H9 (cell line): ENCODE results near the gene DUSP2. TPM values are rescaled to one million over a fixed set of nuclear protein-coding genes. Genes with fewer than 3 reads are reported as not detected.

ENCODE experiments used
- DNase-seq: peaks from one replicate; pipeline ENCODE4 v3.0.0-alpha.2; 2017
- H2AFZ ChIP-seq: one replicate; pipeline ENCODE4 v1.6.1; 2013; ENCODE audit warnings: mild to moderate bottlenecking, low read length, control low read depth, moderate library complexity
- H2AK5ac ChIP-seq: 2 replicates; pipeline ENCODE4 v1.6.1; 2013; ENCODE audit warnings: low read length, control low read depth, mixed read lengths; ENCODE audit not compliant: insufficient read length
- H2BK120ac ChIP-seq: one replicate; pipeline ENCODE4 v1.6.1; 2013; ENCODE audit warnings: low read depth, mild to moderate bottlenecking, low read length, control low read depth, inconsistent platforms; ENCODE audit not compliant: poor library complexity, severe bottlenecking
- H2BK12ac ChIP-seq: 2 replicates; pipeline ENCODE4 v1.6.1; 2013; ENCODE audit warnings: low read length, control low read depth, mixed read lengths, low read depth; ENCODE audit not compliant: insufficient read length
- H2BK15ac ChIP-seq: 2 replicates; pipeline ENCODE4 v1.6.1; 2013; ENCODE audit warnings: low read depth, low read length, control low read depth
- H2BK20ac ChIP-seq: one replicate; pipeline ENCODE4 v1.6.1; 2013; ENCODE audit warnings: low read depth, mild to moderate bottlenecking, low read length, control low read depth, inconsistent platforms; ENCODE audit not compliant: poor library complexity, severe bottlenecking
- H2BK5ac ChIP-seq: 2 replicates; pipeline ENCODE4 v1.6.1; 2013; ENCODE audit warnings: low read length, control low read depth, mixed read lengths; ENCODE audit not compliant: insufficient read length
- H3K14ac ChIP-seq: 2 replicates; pipeline ENCODE4 v1.6.1; 2013; ENCODE audit warnings: low read length, control low read depth; ENCODE audit not compliant: insufficient read depth
- H3K18ac ChIP-seq: 2 replicates; pipeline ENCODE4 v1.6.1; 2013; ENCODE audit warnings: low read depth, mild to moderate bottlenecking, mixed read lengths, low read length, control low read depth; ENCODE audit not compliant: insufficient read length
- H3K23ac ChIP-seq: 2 replicates; pipeline ENCODE4 v1.6.1; 2013; ENCODE audit warnings: low read length, control low read depth, mixed read lengths, low read depth; ENCODE audit not compliant: insufficient read length
- H3K23me2 ChIP-seq: 2 replicates; pipeline ENCODE4 v1.6.1; 2013; ENCODE audit warnings: low read depth, mild to moderate bottlenecking, mixed read lengths, low read length, control low read depth; ENCODE audit not compliant: insufficient read length, poor library complexity, severe bottlenecking
- H3K27ac ChIP-seq: 2 replicates; pipeline ENCODE4 v1.5.1; 2013; ENCODE audit warnings: low read length, control low read depth, mixed read lengths, low read depth; ENCODE audit not compliant: insufficient read length
- H3K27me3 ChIP-seq: 2 replicates; pipeline ENCODE4 v1.6.1; 2013; ENCODE audit warnings: low read length, control low read depth, inconsistent platforms; ENCODE audit not compliant: insufficient read depth
- H3K4ac ChIP-seq: 2 replicates; pipeline ENCODE4 v1.6.1; 2013; ENCODE audit warnings: low read depth, mild to moderate bottlenecking, control low read depth, inconsistent platforms, low read length, moderate library complexity
- H3K4me1 ChIP-seq: 2 replicates; pipeline ENCODE4 v1.6.1; 2013; ENCODE audit warnings: low read length, control low read depth, inconsistent platforms; ENCODE audit not compliant: insufficient read depth
- H3K4me2 ChIP-seq: 2 replicates; pipeline ENCODE4 v1.6.1; 2013; ENCODE audit warnings: low read length, control low read depth, mixed read lengths; ENCODE audit not compliant: insufficient read length, insufficient read depth
- H3K56ac ChIP-seq: 2 replicates; pipeline ENCODE4 v1.6.1; 2013; ENCODE audit warnings: low read depth, mild to moderate bottlenecking, mixed read lengths, low read length, control low read depth; ENCODE audit not compliant: insufficient read length
- H3K79me1 ChIP-seq: 2 replicates; pipeline ENCODE4 v1.6.1; 2013; ENCODE audit warnings: low read depth, mild to moderate bottlenecking, moderate library complexity, low read length, control low read depth, inconsistent platforms; ENCODE audit not compliant: insufficient read depth, poor library complexity, severe bottlenecking
- H3K79me2 ChIP-seq: 2 replicates; pipeline ENCODE4 v1.6.1; 2013; ENCODE audit warnings: low read length, control low read depth, inconsistent platforms; ENCODE audit not compliant: insufficient read depth
- H3K9ac ChIP-seq: 2 replicates; pipeline ENCODE4 v1.6.1; 2013; ENCODE audit warnings: low read length, control low read depth, mixed read lengths; ENCODE audit not compliant: insufficient read length; ENCODE audit errors: extremely low read depth
- H3K9me3 ChIP-seq: one replicate; pipeline ENCODE4 v1.6.1; 2013; ENCODE audit warnings: low read depth, low read length, inconsistent platforms; ENCODE audit not compliant: control insufficient read depth
- H3T11ph ChIP-seq: one replicate; pipeline ENCODE4 v1.6.1; 2013; ENCODE audit warnings: mild to moderate bottlenecking, low read length, control low read depth, inconsistent platforms
- H4K20me1 ChIP-seq: one replicate; pipeline ENCODE4 v1.6.1; 2013; ENCODE audit not compliant: control insufficient read depth, insufficient read length, insufficient read depth
- H4K5ac ChIP-seq: 2 replicates; pipeline ENCODE4 v1.6.1; 2013; ENCODE audit warnings: low read depth, mild to moderate bottlenecking, mixed read lengths, low read length, control low read depth; ENCODE audit not compliant: insufficient read length
- H4K8ac ChIP-seq: replicated peaks from 2 replicates; pipeline ENCODE4 v1.6.1; 2013; ENCODE audit warnings: low read length, control low read depth, mixed read lengths, low read depth; ENCODE audit not compliant: insufficient read length
- H4K91ac ChIP-seq: 2 replicates; pipeline ENCODE4 v1.6.1; 2013; ENCODE audit warnings: low read depth, mild to moderate bottlenecking, moderate library complexity, mixed read lengths, low read length, control low read depth; ENCODE audit not compliant: insufficient read length
- H3K27ac Mint-ChIP-seq, 3 experiments: 2 replicates in 2 of 3; 3 replicates in 1 of 3; pipeline ENCODE4 v1.8.0; 2020 to 2021; ENCODE audit warnings: mixed read lengths in 3 of 3, mild to moderate bottlenecking in 1 of 3, moderate library complexity in 1 of 3
- H3K27me3 Mint-ChIP-seq: 2 replicates; pipeline ENCODE4 v1.8.0; 2021; ENCODE audit warnings: low read depth, mild to moderate bottlenecking, moderate library complexity, mixed read lengths
- H3K36me3 Mint-ChIP-seq, 3 experiments: 2 replicates in 2 of 3; 3 replicates in 1 of 3; pipeline ENCODE4 v1.8.0; 2020 to 2021; ENCODE audit warnings: low read depth in 3 of 3, mixed read lengths in 3 of 3; ENCODE audit not compliant: insufficient read depth in 1 of 3
- H3K4me1 Mint-ChIP-seq, 2 experiments: 2 replicates each; pipeline ENCODE4 v1.8.0; 2020; ENCODE audit warnings: mixed read lengths in 2 of 2
- H3K4me3 Mint-ChIP-seq, 2 experiments: 2 replicates in 1 of 2; 3 replicates in 1 of 2; pipeline ENCODE4 v1.8.0; 2020 to 2021; ENCODE audit warnings: mild to moderate bottlenecking in 2 of 2, mixed read lengths in 2 of 2, moderate library complexity in 1 of 2
- H3K9me3 Mint-ChIP-seq, 2 experiments: 2 replicates in 1 of 2; 3 replicates in 1 of 2; pipeline ENCODE4 v1.8.0; 2020; ENCODE audit warnings: mild to moderate bottlenecking in 2 of 2, mixed read lengths in 2 of 2, moderate library complexity in 1 of 2
- CTCF ChIP-seq: fragments of 200-600 bp; sonication (generic); conservative IDR thresholded peaks from 3 replicates; pipeline ENCODE4 v1.8.0; 2021; ENCODE audit warnings: antibody characterized with exemption, mild to moderate bottlenecking
- WGBS: extraction: QIAGEN DNeasy Blood & Tissue Kit; methylation state at CpG from one replicate; pipeline ENCODE4 v1.1.7; 2013; ENCODE audit warnings: missing lambda C conversion rate, low lambda C conversion rate, mixed read lengths; ENCODE audit not compliant: insufficient read length; ENCODE audit errors: extremely low coverage; 5-methylcytosine and 5-hydroxymethylcytosine counted together
- total RNA-seq: library from RNA; stranded (reverse); gene quantifications from 2 replicates; pipeline ENCODE4 v1.2.1, GENCODE V29; 2021

Gene DUSP2
- total RNA-seq, 1 experiment from 2014 or later = 14.9 TPM

GRCh38 chr2:96156926-96157648 lies 11.8 kb upstream of the DUSP2 start:
- Histone ChIP-seq H3K27ac (no peak overlapping the region), H3K79me1 (no peaks in the 10 kb centered on the region), H3K9ac (no peak overlapping the region), H4K91ac (no peak overlapping the region), H2BK15ac (no peak overlapping the region), H2BK120ac (no peak overlapping the region), H4K5ac (no peak overlapping the region), H3T11ph (no peak overlapping the region), H3K4ac (no peak overlapping the region), H3K27me3 (no peaks in the 10 kb centered on the region), H3K9me3 (no peaks in the 10 kb centered on the region), H3K4me1 (no peaks in the 10 kb centered on the region; the same call in 1 of the 2 replicates), H4K20me1 (no peaks in the 10 kb centered on the region), H3K79me2 (no peaks in the 10 kb centered on the region), H2BK5ac (no peak overlapping the region), H2AFZ (no peak overlapping the region), H2BK20ac (no peak overlapping the region), H3K23me2 (no peaks in the 10 kb centered on the region), H2AK5ac (no peak overlapping the region), H3K23ac (no peak overlapping the region), H3K18ac (no peak overlapping the region), H3K4me2 (no peak overlapping the region), H4K8ac (no peak overlapping the region), H3K14ac (peak overlapping the region; percentile 17; the same call in 1 of the 2 replicates), H2BK12ac (no peak overlapping the region), H3K56ac (no peak overlapping the region)
- Mint-ChIP-seq H3K4me3 (no peak overlapping the region), H3K36me3 (peaks cover 0 to 2% (median 0%) of the 10 kb centered on the region in 3 experiments; a peak in 2 of 7 replicates), H3K9me3 (0 out of 5 replicates have a peak, but pooled peaks cover 0 to under 1% of the 10 kb centered on the region in 2 experiments), H3K4me1 (peaks cover 24 to 28% of the 10 kb centered on the region in 2 experiments), H3K27ac (no peak overlapping the region; a peak in 1 of 7 replicates), H3K27me3 (peaks cover 7% of the 10 kb centered on the region)
- TF ChIP-seq CTCF = no peak
- WGBS = no CpG with 5 or more reads among the region's 5 CpGs
- DNase-seq = no peak
